Glutamatergic neuron (in vitro differentiated cells): Measurements from ENCODE around the gene CCDC92. TPM values are rescaled to one million over a fixed set of nuclear protein-coding genes. Genes with fewer than 3 reads are reported as not detected.

Experiments used
- DNase-seq: peaks from one replicate; pipeline ENCODE4 v3.0.0; 2022
- H3K27ac Mint-ChIP-seq: one replicate; pipeline ENCODE4 v1.8.0; 2020; ENCODE audit warnings: mild to moderate bottlenecking, mixed read lengths, inconsistent platforms; ENCODE audit not compliant: unreplicated experiment
- H3K27me3 Mint-ChIP-seq: one replicate; pipeline ENCODE4 v1.8.0; 2020; ENCODE audit warnings: mild to moderate bottlenecking, moderate library complexity, mixed read lengths, inconsistent platforms; ENCODE audit not compliant: unreplicated experiment
- H3K36me3 Mint-ChIP-seq: one replicate; pipeline ENCODE4 v1.8.0; 2020; ENCODE audit warnings: mild to moderate bottlenecking, mixed read lengths, inconsistent platforms; ENCODE audit not compliant: unreplicated experiment
- H3K4me1 Mint-ChIP-seq: one replicate; pipeline ENCODE4 v1.8.0; 2020; ENCODE audit warnings: mild to moderate bottlenecking, low read depth, mixed read lengths, inconsistent platforms; ENCODE audit not compliant: unreplicated experiment
- H3K4me3 Mint-ChIP-seq: one replicate; pipeline ENCODE4 v1.8.0; 2020; ENCODE audit warnings: mild to moderate bottlenecking, mixed read lengths, inconsistent platforms; ENCODE audit not compliant: unreplicated experiment
- H3K9me3 Mint-ChIP-seq: one replicate; pipeline ENCODE4 v1.8.0; 2020; ENCODE audit warnings: mild to moderate bottlenecking, moderate library complexity, mixed read lengths, inconsistent platforms; ENCODE audit not compliant: unreplicated experiment
- total RNA-seq: library from RNA; stranded (reverse); fragmentation: NEBNext Ultra II Directional; extraction: Animal tissue kit (Norgen Biotek cat#: 25700); gene quantifications from one replicate; pipeline ENCODE4 v1.2.1, GENCODE V29; 2021; ENCODE audit not compliant: unreplicated experiment
- TF ChIP-seq, protein P1 (sequence below): fragments of 200-600 bp; sonication (generic); IDR thresholded peaks from one replicate; pipeline ENCODE4 v1.5.0; 2021; ENCODE audit not compliant: partially characterized antibody, unreplicated experiment

CCDC92 gene
- total RNA-seq, 1 donor from 2014 or later = 96.2 TPM

DNA sequence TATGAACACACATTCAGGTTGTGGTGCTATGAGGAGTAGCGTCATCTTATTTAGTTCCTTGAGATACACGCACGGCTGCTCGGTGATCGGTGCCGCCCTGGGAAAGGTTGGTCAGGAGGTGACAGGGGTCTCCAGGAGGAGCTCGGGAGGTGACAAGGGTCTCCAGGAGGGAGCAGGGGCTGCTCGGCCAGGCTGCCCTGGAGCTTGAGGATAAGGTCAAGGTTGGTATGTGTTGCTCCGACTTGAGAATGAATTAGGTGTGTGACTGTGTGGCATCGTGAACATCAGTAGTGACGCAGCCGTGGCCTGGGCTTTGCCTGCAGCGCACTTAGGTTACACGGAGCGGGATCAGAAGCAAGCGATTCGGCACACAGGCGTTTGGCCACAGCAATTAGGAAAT is 36.2 kb downstream of the CCDC92 start:
- Mint-ChIP-seq H3K36me3 (peaks cover 47% of the 10 kb centered on the region), H3K27me3 (peaks cover 11% of the 10 kb centered on the region), H3K4me1 (no peaks in the 10 kb centered on the region), H3K9me3 (peaks cover 9% of the 10 kb centered on the region), H3K4me3 (no peak overlapping the region), H3K27ac (no peak overlapping the region)
- DNase-seq = no peak
- TF ChIP-seq, protein P1, sequence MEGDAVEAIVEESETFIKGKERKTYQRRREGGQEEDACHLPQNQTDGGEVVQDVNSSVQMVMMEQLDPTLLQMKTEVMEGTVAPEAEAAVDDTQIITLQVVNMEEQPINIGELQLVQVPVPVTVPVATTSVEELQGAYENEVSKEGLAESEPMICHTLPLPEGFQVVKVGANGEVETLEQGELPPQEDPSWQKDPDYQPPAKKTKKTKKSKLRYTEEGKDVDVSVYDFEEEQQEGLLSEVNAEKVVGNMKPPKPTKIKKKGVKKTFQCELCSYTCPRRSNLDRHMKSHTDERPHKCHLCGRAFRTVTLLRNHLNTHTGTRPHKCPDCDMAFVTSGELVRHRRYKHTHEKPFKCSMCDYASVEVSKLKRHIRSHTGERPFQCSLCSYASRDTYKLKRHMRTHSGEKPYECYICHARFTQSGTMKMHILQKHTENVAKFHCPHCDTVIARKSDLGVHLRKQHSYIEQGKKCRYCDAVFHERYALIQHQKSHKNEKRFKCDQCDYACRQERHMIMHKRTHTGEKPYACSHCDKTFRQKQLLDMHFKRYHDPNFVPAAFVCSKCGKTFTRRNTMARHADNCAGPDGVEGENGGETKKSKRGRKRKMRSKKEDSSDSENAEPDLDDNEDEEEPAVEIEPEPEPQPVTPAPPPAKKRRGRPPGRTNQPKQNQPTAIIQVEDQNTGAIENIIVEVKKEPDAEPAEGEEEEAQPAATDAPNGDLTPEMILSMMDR = no peak

DNA sequence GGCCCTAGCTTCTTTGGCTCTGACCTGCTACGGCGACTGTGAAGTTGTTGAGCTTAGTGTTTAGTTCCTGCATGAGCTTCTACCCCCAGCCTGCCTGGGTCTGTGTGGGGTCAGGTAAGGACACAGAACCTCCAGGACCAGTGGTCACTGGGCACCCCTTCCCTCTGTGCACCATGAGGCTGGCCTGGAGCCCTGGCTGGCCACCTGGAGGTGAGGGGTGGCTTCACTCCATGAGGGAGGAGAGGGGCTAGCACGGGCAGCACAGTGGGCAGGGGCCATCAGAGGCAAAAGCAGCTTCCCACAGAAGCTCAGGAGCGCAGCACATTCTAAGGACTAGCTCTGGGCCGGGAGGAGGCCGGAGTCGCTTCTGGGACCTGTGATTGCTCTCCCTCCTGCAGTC is 36.7 kb downstream of the CCDC92 start:
- DNase-seq = no peak
- Mint-ChIP-seq H3K27ac (no peak overlapping the region), H3K4me1 (no peaks in the 10 kb centered on the region), H3K9me3 (peaks cover 9% of the 10 kb centered on the region), H3K4me3 (no peak overlapping the region), H3K36me3 (peaks cover 45% of the 10 kb centered on the region), H3K27me3 (peaks cover 11% of the 10 kb centered on the region)
- TF ChIP-seq, protein P1 = no peak

DNA sequence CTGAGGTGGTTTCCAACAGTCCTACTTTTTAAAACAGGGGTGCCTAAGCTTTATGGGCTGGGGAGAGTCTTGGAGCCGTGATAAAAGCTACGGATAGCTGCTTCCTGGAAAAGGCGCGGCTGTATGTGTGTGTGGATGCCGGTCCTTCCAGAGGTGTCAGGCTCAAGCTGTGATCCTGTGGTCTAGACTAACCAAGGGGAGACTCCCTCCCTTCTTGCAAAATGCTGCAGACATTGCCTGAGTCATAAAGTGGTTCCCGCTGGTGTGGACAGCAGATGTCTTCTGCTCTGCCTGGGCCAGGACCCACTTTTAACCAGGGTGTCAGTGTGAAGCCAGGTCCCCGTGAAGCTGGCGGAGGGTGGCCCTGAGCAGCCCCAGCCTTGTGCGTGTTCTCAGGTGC is 37.8 kb downstream of the CCDC92 start:
- DNase-seq = no peak
- H3K4me3 Mint-ChIP-seq = no peak overlapping the region
- peaks cover 11% of the 10 kb centered on the region for H3K27me3 Mint-ChIP-seq
- peaks cover 40% of the 10 kb centered on the region for H3K36me3 Mint-ChIP-seq
- H3K4me1 Mint-ChIP-seq = no peaks in the 10 kb centered on the region
- no peak overlapping the region for H3K27ac Mint-ChIP-seq
- TF ChIP-seq, protein P1 = no peak
- peaks cover 8% of the 10 kb centered on the region for H3K9me3 Mint-ChIP-seq

DNA sequence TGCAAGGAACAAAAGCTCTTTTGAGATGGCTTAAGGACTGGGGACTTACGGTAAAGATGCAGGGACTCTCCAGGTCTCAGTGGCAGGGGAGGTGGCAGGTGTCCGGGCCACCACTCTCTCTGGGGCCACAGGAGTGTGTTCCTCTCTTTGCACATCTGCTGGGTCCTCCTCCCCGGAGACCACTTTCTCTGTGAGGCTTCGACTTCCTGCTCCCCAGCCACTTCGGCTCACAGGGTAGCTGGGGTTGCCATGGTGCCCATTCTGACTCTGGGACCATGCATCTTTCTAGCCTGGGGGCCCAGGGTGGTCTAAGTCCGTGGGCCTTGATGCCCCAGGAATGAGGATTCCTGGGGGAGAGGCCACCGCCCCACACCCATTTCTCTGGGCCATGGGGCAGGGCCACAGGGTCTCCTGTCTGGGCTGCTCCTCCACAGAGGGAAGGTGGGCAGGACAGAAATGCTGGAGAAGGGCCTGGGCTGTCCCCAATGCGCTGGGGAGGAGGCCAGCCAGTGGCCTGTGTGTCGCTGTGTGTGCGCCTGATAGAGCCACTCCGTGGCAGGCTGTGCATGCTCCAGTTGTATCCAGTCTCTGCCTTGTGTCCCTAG is 38.5 kb downstream of the CCDC92 start:
- TF ChIP-seq, protein P1 = no peak
- DNase-seq = no peak
- H3K27ac Mint-ChIP-seq = no peak overlapping the region
- H3K4me3 Mint-ChIP-seq = no peak overlapping the region
- peaks cover 43% of the 10 kb centered on the region for H3K36me3 Mint-ChIP-seq
- H3K27me3 Mint-ChIP-seq = peaks cover 11% of the 10 kb centered on the region
- H3K9me3 Mint-ChIP-seq = peaks cover 9% of the 10 kb centered on the region
- peaks cover 1% of the 10 kb centered on the region for H3K4me1 Mint-ChIP-seq

DNA sequence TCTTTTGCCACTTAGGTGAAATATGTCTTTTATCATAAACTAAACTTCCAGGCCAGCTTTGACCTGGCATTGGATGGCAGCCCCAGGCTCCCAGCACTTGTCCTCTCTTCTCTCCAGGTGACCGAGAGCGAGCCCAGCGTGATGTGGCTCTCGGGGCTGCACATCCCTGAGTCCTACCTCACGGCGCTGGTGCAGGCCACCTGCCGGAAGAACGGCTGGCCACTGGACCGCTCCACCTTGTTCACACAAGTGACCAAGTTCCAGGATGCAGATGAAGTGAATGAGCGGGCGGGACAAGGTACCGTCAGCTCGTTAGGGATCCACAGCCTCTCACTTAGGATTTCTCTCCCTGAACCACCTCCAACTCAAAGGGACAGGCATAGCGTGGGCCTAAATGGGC is 39.4 kb downstream of the CCDC92 start:
- peaks cover 43% of the 10 kb centered on the region for H3K36me3 Mint-ChIP-seq
- TF ChIP-seq, protein P1 = no peak
- no peak for DNase-seq
- H3K9me3 Mint-ChIP-seq = peaks cover 9% of the 10 kb centered on the region
- no peak overlapping the region for H3K27ac Mint-ChIP-seq
- H3K27me3 Mint-ChIP-seq = peaks cover 6% of the 10 kb centered on the region
- no peak overlapping the region for H3K4me3 Mint-ChIP-seq
- H3K4me1 Mint-ChIP-seq = peaks cover 1% of the 10 kb centered on the region
